CMK (cell line): ENCODE measurements around the gene AGPAT1.
A peak's percentile ranks its signal among the peaks of the same experiment; 100 is the strongest.
"Not testable (repeated sequence)": the region's sequence is repeated elsewhere in the genome, so short reads cannot be mapped to it uniquely, and the experiment has no call there.

Experiments
- DNase-seq: peaks from one replicate; pipeline ENCODE4 v3.0.0-alpha.2; 2010; ENCODE audit warnings: low read depth

AGPAT1 gene

GRCh38 chr6:32198866-32199265 lies 23.0 kb upstream of the AGPAT1 start:
- DNase-seq: no peak

- DNase-seq: no peak
Measured at GRCh38 chr6:32198345-32198696, 22.4 kb upstream of the AGPAT1 start.

GRCh38 chr6:32196682-32197616 lies 21.1 kb upstream of the AGPAT1 start:
- no peak for DNase-seq

- DNase-seq: peak; percentile 75
Measured at GRCh38 chr6:32195902-32196681, 20.2 kb upstream of the AGPAT1 start.

GRCh38 chr6:32195652-32195901 lies 19.7 kb upstream of the AGPAT1 start:
- peak; percentile 99 for DNase-seq

GRCh38 chr6:32194825-32195651 lies 19.2 kb upstream of the AGPAT1 start:
- no peak for DNase-seq

GRCh38 chr6:32194388-32194787 lies 18.5 kb upstream of the AGPAT1 start:
- DNase-seq: no peak

GRCh38 chr6:32193096-32193495 lies 17.2 kb upstream of the AGPAT1 start:
- DNase-seq: not testable (repeated sequence)

- peak; percentile 92 for DNase-seq
Measured at GRCh38 chr6:32192608-32193039, 16.7 kb upstream of the AGPAT1 start, which contains the start of gene GPSM3. TSS of gene GPSM3 (minus strand) at chr6:32192643. CDS start at chr6:32192513, 130 bp downstream.

GRCh38 chr6:32191696-32192607 lies 16.1 kb upstream of the AGPAT1 start:
- no peak for DNase-seq

GRCh38 chr6:32190911-32191677 lies 15.2 kb upstream of the AGPAT1 start:
- no peak for DNase-seq

- peak; percentile 95 for DNase-seq
Measured at GRCh38 chr6:32190054-32190851, 14.4 kb upstream of the AGPAT1 start, which contains the start of gene PBX2. TSS of gene PBX2 (minus strand) at chr6:32190202. CDS start at chr6:32189915, 287 bp downstream.

GRCh38 chr6:32189742-32190053 lies 13.8 kb upstream of the AGPAT1 start:
- DNase-seq: no peak

- DNase-seq: no peak
Measured at GRCh38 chr6:32189069-32189741, 13.3 kb upstream of the AGPAT1 start.

GRCh38 chr6:32188381-32189068 lies 12.6 kb upstream of the AGPAT1 start:
- no peak for DNase-seq

- DNase-seq: not testable (repeated sequence)
Measured at GRCh38 chr6:32187725-32188380, 12.0 kb upstream of the AGPAT1 start.

GRCh38 chr6:32187009-32187709 lies 11.3 kb upstream of the AGPAT1 start:
- no peak for DNase-seq
